ENCODE measurements around the gene TGM6. TPM values are rescaled to one million over a fixed set of nuclear protein-coding genes. Genes with fewer than 3 reads are reported as not detected.

TGM6 gene
- total RNA-seq, 2 experiments from 2014 or later, result not detected

DNA sequence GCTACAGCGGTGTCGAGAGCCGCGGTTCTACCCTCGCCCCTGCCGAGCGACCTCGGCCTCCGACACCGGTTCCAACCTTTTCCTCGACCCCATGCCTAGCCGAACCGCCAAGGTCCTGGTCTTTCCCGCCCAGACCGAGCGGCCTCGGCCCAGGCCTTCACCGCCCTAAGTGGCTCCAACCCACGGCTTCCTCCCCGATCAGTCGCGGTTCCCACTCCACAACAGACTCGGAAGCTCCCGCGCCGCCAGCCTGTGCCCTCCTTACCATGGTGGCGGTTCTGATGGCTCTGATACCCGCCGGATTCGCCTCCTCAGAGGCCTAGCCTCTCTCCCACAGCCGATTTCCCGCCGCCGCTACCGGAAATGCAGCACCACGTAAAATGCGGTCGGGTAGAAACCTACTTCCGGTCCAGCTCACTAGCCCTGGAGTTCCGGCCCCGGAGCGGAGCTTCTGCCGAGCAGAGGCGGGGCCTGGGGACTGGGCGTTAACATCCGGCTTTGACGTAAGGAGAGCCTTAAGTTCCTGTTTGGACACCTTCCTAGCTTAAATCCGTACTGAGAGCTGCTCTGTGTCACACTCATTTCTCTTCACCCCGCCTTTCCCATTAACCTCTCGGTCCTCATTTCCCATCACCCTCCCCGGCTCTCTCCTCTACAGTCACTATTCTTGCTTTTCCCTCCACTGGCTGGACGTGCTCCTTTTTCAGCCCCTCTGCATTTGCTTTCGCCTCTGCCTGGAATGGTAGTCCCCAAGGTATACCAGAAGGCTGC is 89.9 kb downstream of the TGM6 start, which contains the start of gene SNRPB:
TSS of gene SNRPB (minus strand) at position 367 of the 771 bp plus-strand sequence. CDS start at position 268, 99 bp downstream.
- CTCF ChIA-PET, result interaction anchor here (0.8 to 5.1 kb wide), 8 partner anchors 19 to 402 kb away, joined by 3 to 39 read pairs (median 6); partner anchors contain the start of gene NOP56
- peak; percentile 99 for DNase-seq
- no peaks in the 10 kb centered on the region for H3K9me3 Mint-ChIP-seq (ENCODE audit: low read depth)
- H3K4me3 Mint-ChIP-seq, result peak within 1 kb of the TSS; percentile 100
- H3K27me3 Mint-ChIP-seq, result no peaks in the 10 kb centered on the region
- peak; percentile 95 for ATAC-seq
- peaks cover 54% of the 10 kb centered on the region for H3K4me1 Mint-ChIP-seq
- H3K36me3 Mint-ChIP-seq, result peaks cover 41% of the 10 kb centered on the region
- peak within 1 kb of the TSS; percentile 99 for H3K27ac Mint-ChIP-seq

DNA sequence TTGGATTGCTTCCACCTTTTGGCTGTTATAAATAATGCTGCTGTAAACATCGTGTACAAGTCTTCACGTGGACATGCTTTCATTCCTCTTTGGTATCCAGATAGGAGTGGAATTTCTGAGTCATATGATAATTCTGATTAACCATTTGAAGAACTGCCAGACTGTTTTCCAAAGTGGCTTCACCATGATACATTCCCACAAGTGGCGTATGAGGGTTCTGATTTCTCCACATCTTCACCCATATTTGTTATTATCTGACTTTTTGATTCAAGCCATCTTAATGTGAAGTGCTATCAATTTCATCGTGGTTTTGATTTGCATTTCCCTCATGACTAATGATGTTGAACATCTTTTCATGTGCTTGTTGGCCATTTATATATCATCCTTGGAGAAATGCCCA is 92.8 kb downstream of the TGM6 start:
- ATAC-seq, result no peak
- H3K27ac Mint-ChIP-seq, result no peak overlapping the region
- no peak overlapping the region for H3K4me3 Mint-ChIP-seq
- no peaks in the 10 kb centered on the region for H3K27me3 Mint-ChIP-seq
- no peak for DNase-seq
- CTCF ChIA-PET, result no interaction called here
- peaks cover 20% of the 10 kb centered on the region for H3K36me3 Mint-ChIP-seq
- H3K9me3 Mint-ChIP-seq (ENCODE audit: low read depth), result no peaks in the 10 kb centered on the region
- peaks cover 28% of the 10 kb centered on the region for H3K4me1 Mint-ChIP-seq

DNA sequence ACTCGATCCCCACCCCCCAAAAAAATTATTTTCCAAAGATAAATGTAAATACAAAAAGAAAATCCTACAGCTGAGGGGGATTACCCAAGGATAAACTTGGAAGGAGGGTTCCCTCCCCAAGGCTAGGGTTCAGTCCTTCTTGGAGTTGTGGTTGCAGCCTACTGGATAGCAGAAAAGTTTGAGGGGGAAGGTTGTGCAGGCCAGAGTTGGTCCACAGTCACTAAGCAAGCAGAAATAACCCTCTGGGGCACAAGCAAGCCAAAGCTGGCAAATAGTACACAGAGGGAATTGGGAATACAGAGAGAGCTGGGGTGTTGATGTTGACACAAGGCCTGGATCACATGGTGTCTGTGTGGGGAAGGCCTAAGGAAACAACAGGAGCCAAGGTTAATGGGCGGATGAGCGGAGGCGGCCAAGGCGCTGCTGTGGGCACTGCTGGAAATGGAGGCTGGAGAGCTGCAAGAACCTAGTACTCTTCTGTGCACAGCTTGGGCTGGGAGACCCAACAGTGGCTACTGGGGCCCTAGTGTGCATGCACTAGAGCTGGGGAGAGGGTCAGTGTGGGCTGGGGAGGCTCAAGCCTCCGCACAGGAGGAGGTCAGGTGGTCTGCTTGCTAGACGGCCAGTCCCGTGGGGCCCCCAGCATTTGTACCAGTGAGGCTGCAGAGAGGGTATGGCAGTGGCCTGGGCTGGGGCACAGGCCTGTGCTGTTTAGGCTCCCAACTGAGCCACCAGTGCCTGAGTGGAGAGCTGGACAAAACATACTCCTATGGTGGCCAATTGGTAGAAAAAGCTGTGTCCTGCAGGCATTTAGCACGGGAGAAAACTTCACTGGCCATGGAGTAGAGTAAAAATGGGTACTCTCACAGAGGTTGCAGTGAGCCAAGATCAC is 95.4 kb downstream of the TGM6 start:
- no peak for ATAC-seq
- Mint-ChIP-seq H3K27ac (no peak overlapping the region), H3K9me3 (ENCODE audit: low read depth) (no peaks in the 10 kb centered on the region), H3K4me3 (no peak overlapping the region), H3K27me3 (no peaks in the 10 kb centered on the region), H3K4me1 (peaks cover 12% of the 10 kb centered on the region), H3K36me3 (peaks cover 21% of the 10 kb centered on the region)
- CTCF ChIA-PET, result interaction anchor here (1.0 to 1.3 kb wide), 3 partner anchors 8 to 269 kb away, joined by 3 read pairs; no protein-coding TSS in a partner anchor
- no peak for DNase-seq

DNA sequence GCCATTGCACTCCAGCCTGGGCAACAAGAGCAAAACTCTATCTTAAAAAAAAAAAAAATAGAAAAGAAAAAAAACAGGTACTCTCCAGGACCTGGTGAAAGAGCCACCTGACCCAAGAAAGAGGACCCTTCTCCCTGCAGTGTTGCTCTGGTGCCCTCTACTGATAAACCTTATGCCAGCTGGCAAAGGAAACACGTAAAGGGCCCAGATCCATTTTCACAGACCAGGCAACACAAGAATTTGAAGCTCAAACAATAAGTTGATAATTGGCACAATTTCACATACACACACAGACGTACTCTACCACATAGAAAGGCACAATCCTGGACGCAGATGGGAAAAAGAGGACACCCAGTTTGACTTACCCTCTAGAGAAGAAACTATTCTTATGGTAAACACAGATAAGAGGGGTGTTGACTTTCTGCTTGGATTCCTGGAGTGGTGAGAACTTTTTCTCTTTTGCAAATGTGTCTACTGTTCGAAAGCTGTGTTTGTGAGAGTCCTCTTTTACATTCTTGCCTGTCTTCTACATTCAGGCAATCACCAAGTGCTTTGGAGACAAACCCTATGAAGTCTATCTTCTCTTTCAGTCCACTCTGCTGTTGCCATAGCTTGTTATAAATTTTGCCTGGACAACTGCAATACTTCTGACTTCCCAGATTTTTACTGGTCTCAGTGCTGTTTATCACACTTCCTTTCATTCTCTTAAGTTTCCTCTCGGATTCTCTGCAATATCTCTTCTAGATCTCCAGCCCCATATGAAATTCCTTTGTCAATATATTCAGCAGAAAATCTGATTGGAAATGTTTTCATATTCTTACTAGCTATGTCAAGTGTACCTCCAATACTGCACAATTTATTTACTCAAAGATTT is 96.3 kb downstream of the TGM6 start:
- Mint-ChIP-seq H3K4me3 (no peak overlapping the region), H3K9me3 (ENCODE audit: low read depth) (no peaks in the 10 kb centered on the region), H3K4me1 (peaks cover 9% of the 10 kb centered on the region), H3K27ac (no peak overlapping the region), H3K36me3 (peaks cover 28% of the 10 kb centered on the region), H3K27me3 (no peaks in the 10 kb centered on the region)
- DNase-seq, result no peak
- CTCF ChIA-PET, result interaction anchor here (0.9 to 1.3 kb wide), 5 partner anchors 9 to 270 kb away, joined by 3 to 5 read pairs (median 3); no protein-coding TSS in a partner anchor
- no peak for ATAC-seq

DNA sequence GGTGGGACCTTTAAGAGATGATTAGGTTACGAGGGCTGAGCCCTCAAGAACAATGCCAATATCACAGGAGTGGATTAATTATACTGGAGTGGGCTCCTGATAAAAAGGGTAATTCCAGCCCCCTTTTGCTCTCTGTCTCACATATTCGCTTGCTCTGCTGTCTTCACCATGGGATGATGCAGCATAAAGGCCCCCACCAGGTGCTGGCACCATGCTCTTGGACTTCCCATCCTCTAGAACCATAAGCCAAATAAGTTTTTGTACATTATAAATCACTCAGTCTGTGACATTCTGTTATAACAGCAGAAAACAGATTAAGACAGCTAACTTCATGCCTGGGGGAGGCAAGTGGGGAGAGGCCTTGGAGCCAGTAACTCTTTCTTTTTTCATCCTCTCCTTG is 99.7 kb downstream of the TGM6 start:
- H3K27me3 Mint-ChIP-seq, result no peaks in the 10 kb centered on the region
- H3K4me3 Mint-ChIP-seq, result no peak overlapping the region
- no peak for ATAC-seq
- H3K36me3 Mint-ChIP-seq, result peaks cover 41% of the 10 kb centered on the region
- no peaks in the 10 kb centered on the region for H3K9me3 Mint-ChIP-seq (ENCODE audit: low read depth)
- CTCF ChIA-PET, result interaction anchor here (0.7 kb wide), 1 partner anchor 29 kb away, joined by 3 read pairs; the partner anchor contains the start of gene ZNF343
- peaks cover 4% of the 10 kb centered on the region for H3K4me1 Mint-ChIP-seq
- no peak overlapping the region for H3K27ac Mint-ChIP-seq
- no peak for DNase-seq

Other genes starting within 250 kb of the TGM6 start
- not detected for gene TGM3, start 84.9 kb upstream of the TGM6 start, total RNA-seq
- gene SNRPB, start 89.9 kb downstream of the TGM6 start, total RNA-seq, result 100 to 1,000 TPM; 335 to 391 TPM
- 10 to 100 TPM in 1 of 2 experiments, 1 to 10 TPM in 1; 7.0 to 10.3 TPM for gene ZNF343, start 128.0 kb downstream of the TGM6 start, total RNA-seq
- not detected for gene TMC2, start 155.7 kb downstream of the TGM6 start, total RNA-seq

Data from activated CD8-positive, alpha-beta memory T cell treated with anti-CD3 and anti-CD28 coated beads, Interleukin-2, amount 10 ng/mL, durations not matched to agents 7 days and 5 days (primary cell).